Measurements from ENCODE around the gene INF2. TPM values are rescaled to one million over a fixed set of nuclear protein-coding genes. Genes with fewer than 3 reads are reported as not detected.

Gene INF2
- total RNA-seq, 3 donors from 2014 or later, result 132 to 216 (median 176) TPM

- H3K4me3 ChIP-seq, result peak within 1 kb of the TSS; percentile 85
- no peaks in the 10 kb centered on the region for H3K9me3 ChIP-seq
- peak; percentile 92 for ATAC-seq
- intact Hi-C loops (cut with DNase I, micrococcal nuclease), result no loop called here
- DNase-seq, result peak; percentile 99 to 100 (median 100)
- no peak for TF ChIP-seq CTCF (IDR thresholded peaks at IDR 0.05)
- H3K36me3 ChIP-seq (ENCODE audit: low read depth), result no peaks in the 10 kb centered on the region
- H3K4me1 ChIP-seq (ENCODE audit: low read depth), result peaks cover 29% of the 10 kb centered on the region
Observed at GRCh38 chr14:104752735-104753527, 63.5 kb downstream of the INF2 start, which contains the start of gene SIVA1. Gene SIVA1 (plus strand): TSS chr14:104753147. CDS start chr14:104753202, 55 bp downstream.

GRCh38 chr14:104753528-104754212 lies 64.3 kb downstream of the INF2 start:
- intact Hi-C loops (cut with DNase I, micrococcal nuclease), result no loop called here
- TF ChIP-seq CTCF (IDR thresholded peaks at IDR 0.05), result no peak
- ATAC-seq (peak; percentile 13), DNase-seq (peak in 1 of 3 donors; percentile 48)
- H3K4me3 ChIP-seq, result peak overlapping the region; percentile 85
- no peaks in the 10 kb centered on the region for H3K9me3 ChIP-seq
- no peaks in the 10 kb centered on the region for H3K36me3 ChIP-seq (ENCODE audit: low read depth)
- peaks cover 26% of the 10 kb centered on the region for H3K4me1 ChIP-seq (ENCODE audit: low read depth)

GRCh38 chr14:104754213-104754851 lies 64.9 kb downstream of the INF2 start:
- Histone ChIP-seq H3K9me3 (no peaks in the 10 kb centered on the region), H3K4me1 (ENCODE audit: low read depth) (peaks cover 19% of the 10 kb centered on the region), H3K4me3 (no peak overlapping the region), H3K36me3 (ENCODE audit: low read depth) (no peaks in the 10 kb centered on the region)
- TF ChIP-seq CTCF (IDR thresholded peaks at IDR 0.05), result no peak
- DNase-seq, result no peak
- intact Hi-C loops (cut with DNase I, micrococcal nuclease), result no loop called here
- no peak for ATAC-seq

GRCh38 chr14:104755621-104756020 lies 66.2 kb downstream of the INF2 start:
- H3K9me3 ChIP-seq, result no peaks in the 10 kb centered on the region
- ATAC-seq (no peak), DNase-seq (no peak)
- intact Hi-C loops (cut with DNase I, micrococcal nuclease), result no loop called here
- no peaks in the 10 kb centered on the region for H3K36me3 ChIP-seq (ENCODE audit: low read depth)
- H3K4me1 ChIP-seq (ENCODE audit: low read depth), result peaks cover 16% of the 10 kb centered on the region
- no peak overlapping the region for H3K4me3 ChIP-seq
- no peak for TF ChIP-seq CTCF (IDR thresholded peaks at IDR 0.05)

- ATAC-seq (no peak), DNase-seq (no peak)
- TF ChIP-seq CTCF (IDR thresholded peaks at IDR 0.05), result no peak
- Histone ChIP-seq H3K9me3 (no peaks in the 10 kb centered on the region), H3K4me1 (ENCODE audit: low read depth) (peaks cover 16% of the 10 kb centered on the region), H3K4me3 (no peak overlapping the region), H3K36me3 (ENCODE audit: low read depth) (no peaks in the 10 kb centered on the region)
- intact Hi-C loops (cut with DNase I, micrococcal nuclease), result no loop called here
Observed at GRCh38 chr14:104756477-104757237, 67.2 kb downstream of the INF2 start.
